H1 (cell line): Measurements from ENCODE around the gene RMND5B. TPM values are rescaled to one million over a fixed set of nuclear protein-coding genes. Genes with fewer than 3 reads are reported as not detected.

ENCODE experiments used
- CTCF ChIA-PET: fragments of 300-600 bp; sonication (Branson Sonifier 250); formaldehyde crosslinking; loops from one replicate; lab custom pipeline; 2021; ENCODE audit not compliant: partially characterized antibody; lab: Charles Lee
- POLR2A ChIA-PET: fragments of 300-600 bp; sonication (Branson Sonifier 250); formaldehyde crosslinking; loops from one replicate; lab custom pipeline; 2021; ENCODE audit warnings: inconsistent platforms; ENCODE audit not compliant: partially characterized antibody; lab: Charles Lee
- DNase-seq, 2 experiments: peaks; one replicate each; pipeline versions ENCODE4 v3.0.0 to v3.0.0-alpha.2; 2010 to 2022; ENCODE audit warnings: low spot score in 2 of 2, low read depth in 1 of 2, mixed read lengths in 1 of 2
- FAIRE-seq: peaks from 2 replicates; lab custom pipeline; 2011; peaks lifted over from hg19 to GRCh38; lab: Jason Lieb, UNC
- H2AFZ ChIP-seq: 2 replicates; pipeline ENCODE4 v1.8.1; 2012; ENCODE audit warnings: low read length, inconsistent platforms
- H2AK5ac ChIP-seq: 2 replicates; pipeline ENCODE4 v1.6.1; 2013; ENCODE audit warnings: low read depth, low read length
- H2BK120ac ChIP-seq: replicated peaks from 2 replicates; pipeline ENCODE3; 2013; ENCODE audit warnings: low read depth, low read length, inconsistent platforms
- H2BK12ac ChIP-seq: 2 replicates; pipeline ENCODE4 v1.6.1; 2013; ENCODE audit warnings: low read depth, low read length
- H2BK15ac ChIP-seq: 2 replicates; pipeline ENCODE4 v1.6.1; 2013; ENCODE audit warnings: low read length
- H2BK20ac ChIP-seq: 2 replicates; pipeline ENCODE4 v1.6.1; 2013; ENCODE audit warnings: low read length
- H2BK5ac ChIP-seq: 2 replicates; pipeline ENCODE4 v1.6.1; 2013; ENCODE audit warnings: low read depth, low read length
- H3K14ac ChIP-seq: 2 replicates; pipeline ENCODE4 v1.6.1; 2013; ENCODE audit warnings: inconsistent platforms; ENCODE audit not compliant: insufficient read length
- H3K18ac ChIP-seq: 2 replicates; pipeline ENCODE4 v1.6.1; 2013; ENCODE audit warnings: low read length; ENCODE audit errors: extremely low read depth
- H3K23ac ChIP-seq: 2 replicates; pipeline ENCODE4 v1.6.1; 2013; ENCODE audit warnings: inconsistent platforms; ENCODE audit not compliant: insufficient read length
- H3K23me2 ChIP-seq: 2 replicates; pipeline ENCODE4 v1.6.1; 2013; ENCODE audit warnings: low read depth, low read length
- H3K27ac ChIP-seq: 2 replicates; pipeline ENCODE4 v1.6.1; 2011; ENCODE audit warnings: low read depth, low read length, inconsistent platforms
- H3K27me3 ChIP-seq, 4 experiments: replicated peaks in 1 of 4; 1 replicate in 1 of 4; 2 replicates in 3 of 4; pipeline versions ENCODE4 v1.6.1 to v1.8.1; 2011 to 2013; ENCODE audit warnings: low read length in 3 of 4, mild to moderate bottlenecking in 3 of 4, inconsistent platforms in 2 of 4, mixed read lengths in 2 of 4, moderate library complexity in 1 of 4; ENCODE audit not compliant: control insufficient read depth in 3 of 4, insufficient read depth in 3 of 4; ENCODE audit errors: extremely low read depth in 1 of 4
- H3K36me3 ChIP-seq, 4 experiments: 2 replicates each; pipeline versions ENCODE4 v1.6.1 to v1.8.1; 2011 to 2013; ENCODE audit warnings: mild to moderate bottlenecking in 4 of 4, low read length in 3 of 4, moderate library complexity in 2 of 4, control low read depth in 1 of 4, inconsistent platforms in 1 of 4; ENCODE audit not compliant: insufficient read depth in 4 of 4, control insufficient read depth in 2 of 4
- H3K4ac ChIP-seq: replicated peaks from 2 replicates; pipeline ENCODE3; 2013; ENCODE audit warnings: low read length, low read depth, mixed read lengths, inconsistent platforms; ENCODE audit not compliant: insufficient read length
- H3K4me1 ChIP-seq, 4 experiments: replicated peaks in 1 of 4; 1 replicate in 1 of 4; 2 replicates in 3 of 4; pipeline versions ENCODE4 v1.6.1 to v1.8.1; 2011 to 2013; ENCODE audit warnings: low read length in 3 of 4, inconsistent platforms in 2 of 4, mixed read lengths in 1 of 4; ENCODE audit not compliant: insufficient read depth in 4 of 4, control insufficient read depth in 3 of 4
- H3K4me2 ChIP-seq, 2 experiments: 2 replicates each; pipeline versions ENCODE4 v1.6.1 to v1.8.1; 2011 to 2013; ENCODE audit warnings: low read depth in 2 of 2, low read length in 2 of 2, control low read depth in 1 of 2, inconsistent platforms in 1 of 2, mild to moderate bottlenecking in 1 of 2; ENCODE audit not compliant: insufficient read depth in 1 of 2
- H3K4me3 ChIP-seq, 4 experiments: fragments of 200-600, 300-600 bp in 1 of 4; sonication (generic), shearing (Covaris generic), sonication (Bioruptor Twin) in 1 of 4; 2 replicates each; pipeline versions ENCODE4 v1.5.1 to v1.8.1; 2011 to 2016; ENCODE audit warnings: low read length in 4 of 4, low read depth in 3 of 4, control low read depth in 2 of 4, inconsistent platforms in 2 of 4, mild to moderate bottlenecking in 2 of 4, mixed read lengths in 1 of 4, moderate library complexity in 1 of 4; ENCODE audit not compliant: insufficient read depth in 2 of 4; ENCODE audit errors: extremely low read depth in 1 of 4
- H3K56ac ChIP-seq: replicated peaks from 2 replicates; pipeline ENCODE3; 2013; ENCODE audit warnings: low read depth, mild to moderate bottlenecking, mixed read lengths, low read length, inconsistent platforms; ENCODE audit not compliant: insufficient read length
- H3K79me1 ChIP-seq: 2 replicates; pipeline ENCODE4 v1.6.1; 2013; ENCODE audit warnings: low read depth, low read length, control low read depth
- H3K79me2 ChIP-seq, 2 experiments: 2 replicates each; pipeline versions ENCODE4 v1.6.1 to v1.8.1; 2012 to 2013; ENCODE audit warnings: low read length in 2 of 2, mild to moderate bottlenecking in 2 of 2, inconsistent platforms in 1 of 2; ENCODE audit not compliant: insufficient read depth in 2 of 2, control insufficient read depth in 1 of 2
- H3K9ac ChIP-seq, 4 experiments: replicated peaks in 1 of 4; 1 replicate in 1 of 4; 2 replicates in 3 of 4; pipeline versions ENCODE4 v1.6.1 to v1.8.1; 2011 to 2013; ENCODE audit warnings: low read depth in 3 of 4, low read length in 3 of 4, control low read depth in 2 of 4, mild to moderate bottlenecking in 2 of 4, moderate library complexity in 2 of 4, inconsistent platforms in 1 of 4; ENCODE audit errors: extremely low read depth in 1 of 4
- H3K9me3 ChIP-seq, 2 experiments: 2 replicates each; pipeline versions ENCODE4 v1.6.1 to v1.8.1; 2012 to 2013; ENCODE audit warnings: mild to moderate bottlenecking in 2 of 2, moderate library complexity in 2 of 2, control low read depth in 1 of 2, inconsistent platforms in 1 of 2, low read depth in 1 of 2, low read length in 1 of 2, mixed read lengths in 1 of 2; ENCODE audit not compliant: insufficient read depth in 2 of 2
- H4K20me1 ChIP-seq, 2 experiments: replicated peaks in 1 of 2; 2 replicates each; pipeline versions ENCODE3 to v1.8.1; 2011 to 2013; ENCODE audit warnings: inconsistent platforms in 2 of 2, low read length in 2 of 2, mild to moderate bottlenecking in 1 of 2; ENCODE audit not compliant: insufficient read depth in 2 of 2, control insufficient read depth in 1 of 2
- H4K5ac ChIP-seq: 2 replicates; pipeline ENCODE4 v1.6.1; 2013; ENCODE audit warnings: low read length, low read depth, mixed read lengths, inconsistent platforms; ENCODE audit not compliant: insufficient read length
- H4K8ac ChIP-seq: 2 replicates; pipeline ENCODE4 v1.8.0; 2013; ENCODE audit warnings: mild to moderate bottlenecking, moderate library complexity, low read length, inconsistent platforms; ENCODE audit not compliant: insufficient read depth; ENCODE audit errors: extremely low read depth
- H4K91ac ChIP-seq: replicated peaks from 2 replicates; pipeline ENCODE3; 2013; ENCODE audit warnings: low read length, mixed read lengths, inconsistent platforms; ENCODE audit not compliant: insufficient read length
- WGBS, 2 experiments: shearing (Covaris generic) in 1 of 2; methylation state at CpG; one replicate each; pipeline versions ENCODE4 v1.1.6 to v1.1.7; 2013 to 2015; ENCODE audit warnings: low lambda C conversion rate in 2 of 2, mixed read lengths in 2 of 2, inconsistent platforms in 1 of 2, low coverage in 1 of 2, missing lambda C conversion rate in 1 of 2; ENCODE audit not compliant: insufficient replicate concordance in 2 of 2, insufficient coverage in 1 of 2, insufficient read length in 1 of 2; ENCODE audit errors: extremely low coverage in 1 of 2, missing lambda C conversion rate in 1 of 2; 5-methylcytosine and 5-hydroxymethylcytosine counted together
- polyA plus RNA-seq, 7 experiments: library from polyadenylated mRNA; depleted of rRNA in 3 of 7; stranded (reverse) in 5 of 7; unstranded in 2 of 7; fragments of >200 nt in 5 of 7; fragments of 200-250 nt in 2 of 7; gene quantifications; 1 replicate in 5 of 7; 2 replicates in 1 of 7; 4 replicates in 1 of 7; pipeline versions ENCODE4 v1.2.1 to v1.2.3, GENCODE V29; 2011 to 2013; ENCODE audit warnings: missing spikeins in 2 of 7, mixed read lengths in 2 of 7
- total RNA-seq: library from RNA; stranded (reverse); fragmentation: NEBNext Ultra II Directional; extraction: Animal tissue kit (Norgen Biotek cat#: 25700); gene quantifications from 2 replicates; pipeline ENCODE4 v1.2.1, GENCODE V29; 2021

RMND5B gene
- total and polyA plus RNA-seq, 2 of the 8 experiments (the other 6 are each of a cell fraction or from before 2014, with no cell fraction given): 75.9 to 90.2 TPM

DNA sequence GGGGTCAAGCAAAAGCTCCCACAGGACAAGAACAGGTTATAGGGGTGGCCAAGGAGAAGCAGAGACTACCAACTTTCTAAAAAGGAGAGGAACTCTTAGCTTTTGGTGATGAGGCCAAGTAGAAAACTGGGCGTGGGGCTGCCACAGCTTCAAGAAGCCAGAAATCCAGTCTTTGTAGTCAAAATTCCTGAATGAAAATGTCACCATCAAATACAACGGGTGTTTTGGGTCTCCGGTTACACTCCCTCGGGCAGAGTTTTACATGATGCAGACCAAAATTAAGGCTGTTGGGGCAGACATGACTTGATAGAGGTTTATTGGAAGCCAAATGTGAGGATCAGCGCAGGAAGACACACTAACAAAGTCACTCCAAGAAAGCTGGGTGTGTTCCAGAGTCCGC, 46.9 kb upstream of the RMND5B start:
- ChIA-PET POLR2A (interaction anchor here (0.9 to 11.1 kb wide), 13 partner anchors 8 to 70 kb away, joined by 3 to 115 read pairs (median 4); partner anchors contain the start of genes NHP2 and RMND5B), CTCF (interaction anchor here (0.6 to 14.6 kb wide), 9 partner anchors 8 to 86 kb away, joined by 3 to 515 read pairs (median 5); partner anchors contain the start of gene NHP2)
- H2BK20ac ChIP-seq: no peak overlapping the region
- DNase-seq (no peak), FAIRE-seq (no peak)
- no peak overlapping the region for H3K4me3 ChIP-seq
- no peak overlapping the region; the same call in 1 of the 2 replicates for H2BK5ac ChIP-seq
- no peak overlapping the region for H3K27ac ChIP-seq
- H3K4ac ChIP-seq: no peak overlapping the region
- H2AFZ ChIP-seq: peak overlapping the region; percentile 26; the same call in 1 of the 2 replicates
- no peaks in the 10 kb centered on the region for H3K9me3 ChIP-seq
- no peak overlapping the region for H4K91ac ChIP-seq
- H3K4me1 ChIP-seq: peaks cover 0 to 5% (median 3%) of the 10 kb centered on the region in 4 experiments; a peak in 1 of 7 replicates
- H3K14ac ChIP-seq: no peak overlapping the region
- WGBS, 2 experiments: 82% methylated on average over 6 of the region's 6 CpGs; no CpG with 5 or more reads in 1 of the 2 experiments
- no peak overlapping the region for H3K56ac ChIP-seq
- H3K18ac ChIP-seq: no peak overlapping the region; the same call in 1 of the 2 replicates
- H3K9ac ChIP-seq: no peak overlapping the region
- no peak overlapping the region for H3K4me2 ChIP-seq
- no peak overlapping the region for H4K5ac ChIP-seq
- H3K23ac ChIP-seq: no peak overlapping the region
- H3K27me3 ChIP-seq: no peaks in the 10 kb centered on the region
- H2BK15ac ChIP-seq: 0 out of 2 replicates have a peak overlapping the region, but pooled peaks have one; percentile 10
- H4K20me1 ChIP-seq: no peaks in the 10 kb centered on the region
- no peak overlapping the region for H4K8ac ChIP-seq
- no peaks in the 10 kb centered on the region for H3K36me3 ChIP-seq
- no peak overlapping the region for H2AK5ac ChIP-seq
- no peaks in the 10 kb centered on the region for H3K23me2 ChIP-seq
- no peak overlapping the region for H2BK120ac ChIP-seq
- H3K79me2 ChIP-seq: no peaks in the 10 kb centered on the region
- no peak overlapping the region; the same call in 1 of the 2 replicates for H2BK12ac ChIP-seq
- H3K79me1 ChIP-seq: no peaks in the 10 kb centered on the region
